Cardiac muscle cell (in vitro differentiated cells and primary cell): Measurements from ENCODE around the gene MBP. TPM values are rescaled to one million over a fixed set of nuclear protein-coding genes. Genes with fewer than 3 reads are reported as not detected.

Source experiments
- DNase-seq, 2 donors: peaks; one replicate each; pipeline versions ENCODE4 v3.0.0 to v3.0.0-alpha.2; 2010 to 2017; ENCODE audit warnings: low read depth in 1 of 2, low spot score in 1 of 2
- H3K27ac ChIP-seq: fragments of 200-600 bp; sonication (generic); 2 replicates; pipeline ENCODE4 v1.5.1; 2016
- H3K27me3 ChIP-seq: fragments of 200-600 bp; sonication (generic); 2 replicates; pipeline ENCODE4 v1.6.0; 2016; ENCODE audit warnings: control low read depth
- H3K36me3 ChIP-seq: fragments of 200-600 bp; sonication (generic); 2 replicates; pipeline ENCODE4 v1.5.1; 2016; ENCODE audit warnings: control low read depth
- H3K4me1 ChIP-seq: fragments of 200-600 bp; sonication (generic); 2 replicates; pipeline ENCODE4 v1.8.1; 2017; ENCODE audit warnings: low read depth, mild to moderate bottlenecking, mixed run types
- H3K4me3 ChIP-seq: fragments of 200-600 bp; sonication (generic); 2 replicates; pipeline ENCODE4 v1.5.1; 2016; ENCODE audit warnings: mild to moderate bottlenecking
- H3K9me3 ChIP-seq: fragments of 200-600 bp; sonication (generic); 2 replicates; pipeline ENCODE4 v1.5.1; 2017; ENCODE audit warnings: low read depth, mild to moderate bottlenecking, control low read depth
- polyA plus RNA-seq: library from polyadenylated mRNA; unstranded; fragments of >200 nt; fragmentation: Nextera tagmentation; extraction: Ambion mirVana; gene quantifications from 2 replicates; pipeline ENCODE4 v1.2.1, GENCODE V29; 2016
- total RNA-seq: library from RNA; depleted of rRNA; stranded (reverse); fragments of >200 nt; gene quantifications from 2 replicates; pipeline ENCODE4 v1.2.3, GENCODE V29; 2016
- TF ChIP-seq, protein P1 (sequence below): IDR thresholded peaks from 2 replicates; pipeline ENCODE4 v1.5.1; 2012; ENCODE audit warnings: low read depth, mild to moderate bottlenecking, low read length

The MBP gene
- total and polyA plus RNA-seq, 2 experiments from 2014 or later = 0.32 to 0.42 TPM

DNA sequence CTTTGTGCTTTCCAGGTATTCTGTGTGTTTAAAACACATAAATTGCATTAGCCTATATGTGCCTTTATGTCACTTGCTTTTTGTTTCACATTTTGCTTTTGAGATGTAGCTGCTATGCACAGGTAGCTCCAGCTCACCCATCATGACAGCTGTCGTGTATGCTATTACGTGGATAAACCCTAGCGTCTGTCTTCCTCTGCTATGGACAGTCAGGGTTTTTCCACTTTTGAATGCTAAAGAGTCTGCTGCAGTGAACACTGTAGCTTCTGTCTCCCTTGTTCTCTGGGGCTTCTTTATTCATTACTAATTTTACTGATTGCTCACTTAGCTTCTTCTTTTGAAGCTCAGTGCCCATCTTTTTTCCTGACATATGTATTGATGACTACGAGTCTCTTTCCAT lies 24.7 kb upstream of the MBP start:
- no peaks in the 10 kb centered on the region for H3K27me3 ChIP-seq
- DNase-seq = no peak
- no peaks in the 10 kb centered on the region for H3K9me3 ChIP-seq
- H3K36me3 ChIP-seq = no peaks in the 10 kb centered on the region
- no peaks in the 10 kb centered on the region for H3K4me1 ChIP-seq
- no peak overlapping the region for H3K27ac ChIP-seq
- TF ChIP-seq, protein P1, sequence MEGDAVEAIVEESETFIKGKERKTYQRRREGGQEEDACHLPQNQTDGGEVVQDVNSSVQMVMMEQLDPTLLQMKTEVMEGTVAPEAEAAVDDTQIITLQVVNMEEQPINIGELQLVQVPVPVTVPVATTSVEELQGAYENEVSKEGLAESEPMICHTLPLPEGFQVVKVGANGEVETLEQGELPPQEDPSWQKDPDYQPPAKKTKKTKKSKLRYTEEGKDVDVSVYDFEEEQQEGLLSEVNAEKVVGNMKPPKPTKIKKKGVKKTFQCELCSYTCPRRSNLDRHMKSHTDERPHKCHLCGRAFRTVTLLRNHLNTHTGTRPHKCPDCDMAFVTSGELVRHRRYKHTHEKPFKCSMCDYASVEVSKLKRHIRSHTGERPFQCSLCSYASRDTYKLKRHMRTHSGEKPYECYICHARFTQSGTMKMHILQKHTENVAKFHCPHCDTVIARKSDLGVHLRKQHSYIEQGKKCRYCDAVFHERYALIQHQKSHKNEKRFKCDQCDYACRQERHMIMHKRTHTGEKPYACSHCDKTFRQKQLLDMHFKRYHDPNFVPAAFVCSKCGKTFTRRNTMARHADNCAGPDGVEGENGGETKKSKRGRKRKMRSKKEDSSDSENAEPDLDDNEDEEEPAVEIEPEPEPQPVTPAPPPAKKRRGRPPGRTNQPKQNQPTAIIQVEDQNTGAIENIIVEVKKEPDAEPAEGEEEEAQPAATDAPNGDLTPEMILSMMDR = no peak
- H3K4me3 ChIP-seq = no peak overlapping the region

DNA sequence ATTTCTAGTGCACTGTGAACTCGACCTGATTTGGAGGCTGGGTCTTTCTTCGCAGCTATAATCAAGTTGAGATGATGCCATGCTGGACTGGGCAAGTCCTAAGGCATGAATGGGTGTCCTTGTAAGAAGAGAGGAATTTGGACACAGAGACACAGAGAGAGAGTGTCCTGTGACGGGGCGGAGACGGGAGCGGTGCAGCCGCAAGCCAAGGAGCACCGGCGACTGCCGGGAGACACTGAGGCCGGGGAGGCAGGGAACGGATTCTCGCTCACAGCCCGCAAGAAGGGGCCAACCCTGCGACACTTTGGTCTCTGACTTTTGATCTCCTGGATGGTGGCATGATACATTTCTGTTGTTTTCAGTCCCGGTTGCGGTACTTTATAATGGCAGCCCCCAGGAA lies 22.4 kb upstream of the MBP start:
- Histone ChIP-seq H3K4me3 (no peak overlapping the region), H3K36me3 (no peaks in the 10 kb centered on the region), H3K27me3 (no peaks in the 10 kb centered on the region), H3K9me3 (no peaks in the 10 kb centered on the region), H3K4me1 (no peaks in the 10 kb centered on the region), H3K27ac (no peak overlapping the region)
- TF ChIP-seq, protein P1 = no peak
- DNase-seq = no peak

DNA sequence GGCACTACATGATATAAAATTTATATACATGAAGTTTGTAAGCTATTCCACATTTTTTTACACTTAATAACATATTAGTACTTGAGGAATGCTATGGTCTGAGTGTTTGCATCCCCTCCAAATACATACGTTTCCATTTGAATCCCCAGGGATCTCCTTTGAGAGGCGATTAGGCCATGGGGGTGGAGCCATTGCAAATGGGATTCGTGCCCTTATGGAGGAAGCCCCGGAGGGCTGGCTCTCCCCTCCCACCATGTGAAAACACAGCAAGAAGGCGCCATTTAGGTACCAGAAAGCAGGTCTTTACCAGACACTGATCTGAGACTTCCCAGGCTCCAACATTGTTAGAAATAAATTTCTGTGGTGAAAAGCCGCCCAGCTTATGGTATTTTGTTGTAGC lies 20.8 kb upstream of the MBP start:
- TF ChIP-seq, protein P1 = no peak
- no peak for DNase-seq

DNA sequence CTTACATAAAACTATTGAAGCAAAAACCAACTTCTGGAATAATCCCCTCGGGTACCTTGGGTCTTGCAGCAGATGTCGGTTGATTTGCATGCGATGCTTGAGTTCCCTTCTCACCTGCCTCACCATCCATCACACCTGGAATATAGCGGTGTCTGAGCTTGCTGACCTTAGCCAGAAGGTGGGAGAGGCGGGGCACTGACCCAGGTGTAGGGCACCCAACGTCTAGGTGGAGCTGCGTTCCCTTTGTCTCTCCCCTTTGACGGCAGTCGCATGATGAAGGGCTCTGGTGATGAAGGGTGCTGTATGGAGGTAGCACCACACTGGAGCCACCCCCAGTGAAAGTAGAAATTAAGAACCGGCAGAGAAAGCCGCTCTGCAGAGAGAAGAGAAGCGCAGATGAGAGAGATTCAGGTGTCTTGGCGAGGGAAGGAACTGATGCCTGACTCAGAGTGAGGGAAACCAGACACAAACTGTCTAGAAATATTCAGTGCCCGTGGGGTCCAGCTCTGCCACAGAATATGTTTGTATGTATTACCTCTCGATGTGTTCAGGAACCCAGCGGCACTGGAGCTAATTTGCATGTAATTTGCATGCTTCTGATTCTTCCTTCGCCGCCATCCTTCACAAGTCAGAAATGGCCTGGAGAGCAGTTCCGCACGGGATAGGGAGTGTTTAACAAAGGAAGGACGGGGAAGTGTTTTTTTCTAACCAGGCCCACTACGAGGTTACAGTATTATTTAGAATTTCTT lies 19.4 kb upstream of the MBP start:
- Histone ChIP-seq H3K27me3 (no peaks in the 10 kb centered on the region), H3K4me3 (no peak overlapping the region), H3K9me3 (no peaks in the 10 kb centered on the region), H3K27ac (no peak overlapping the region), H3K4me1 (no peaks in the 10 kb centered on the region), H3K36me3 (no peaks in the 10 kb centered on the region)
- TF ChIP-seq, protein P1 = no peak
- no peak for DNase-seq

More for the DNA sequence above, 20.8 kb upstream of the MBP start:
- Histone ChIP-seq H3K4me1 (no peaks in the 10 kb centered on the region), H3K27ac (no peak overlapping the region), H3K4me3 (no peak overlapping the region), H3K36me3 (no peaks in the 10 kb centered on the region), H3K9me3 (no peaks in the 10 kb centered on the region), H3K27me3 (no peaks in the 10 kb centered on the region)

DNA sequence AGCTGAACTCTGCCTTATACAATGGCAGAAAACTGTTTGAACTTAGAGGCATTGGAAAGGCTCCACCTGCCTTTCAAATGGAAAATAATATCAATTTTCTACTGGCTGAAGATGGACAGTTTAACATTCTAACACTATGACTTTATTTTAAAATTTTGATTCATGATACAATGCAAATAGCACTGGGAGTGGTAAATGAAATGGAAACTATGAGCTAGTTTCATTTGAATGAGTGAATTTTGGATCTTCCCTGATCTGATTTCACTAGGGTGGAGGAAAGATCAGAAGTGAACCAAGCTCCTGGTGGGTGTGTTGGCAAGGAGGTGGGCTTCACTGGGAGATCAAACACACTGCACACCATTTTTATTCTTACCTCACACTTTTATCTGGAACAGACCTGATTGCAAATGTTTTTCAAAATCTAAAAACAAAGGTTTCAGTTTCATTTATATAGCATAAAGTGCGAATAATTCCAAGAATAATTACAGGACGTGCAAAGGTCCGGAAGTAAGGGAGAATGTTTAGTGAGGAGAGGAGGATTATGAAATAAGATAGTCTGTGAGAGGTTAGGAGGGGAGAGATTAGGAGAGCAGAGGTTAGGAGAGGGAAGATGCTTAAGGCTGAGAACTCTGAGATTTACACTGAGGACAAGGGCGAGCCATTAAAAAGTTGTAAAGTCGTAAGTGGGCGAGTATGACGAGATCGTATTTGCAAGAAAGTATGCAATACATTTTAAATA lies 18.6 kb upstream of the MBP start:
- Histone ChIP-seq H3K27ac (no peak overlapping the region), H3K36me3 (no peaks in the 10 kb centered on the region), H3K9me3 (no peaks in the 10 kb centered on the region), H3K4me3 (no peak overlapping the region), H3K4me1 (no peaks in the 10 kb centered on the region), H3K27me3 (no peaks in the 10 kb centered on the region)
- no peak for DNase-seq
- TF ChIP-seq, protein P1 = no peak
